HepG2 (cell line): ENCODE measurements around the gene MYO18A. TPM values are rescaled to one million over a fixed set of nuclear protein-coding genes. Genes with fewer than 3 reads are reported as not detected.

Source experiments
- ATAC-seq: fragments of 200-7000 bp; cut with Tn5 transposase; 3 replicates; pipeline ENCODE4 v1.9.1; 2020; ENCODE audit warnings: mild to moderate bottlenecking, moderate library complexity
- BruUV-seq: library from RNA; stranded (reverse); fragments of 400-500 nt; replicated peaks from 2 replicates; lab custom pipeline; 2021; lab: Mats Ljungman, UMichigan
- CTCF ChIA-PET: fragments of 300-600 bp; formaldehyde crosslinking; extraction: SDS; loops from one replicate; lab custom pipeline; 2021; ENCODE audit warnings: low total read pairs, inconsistent platforms, low intra/inter-chr PET ratio; lab: Yijun Ruan, JAX
- POLR2A ChIA-PET: fragments of 350-600 bp; sonication (Branson Sonifier 250); formaldehyde crosslinking; loops from one replicate; lab custom pipeline; 2020; ENCODE audit warnings: antibody characterized with exemption, inconsistent platforms; lab: Yijun Ruan, JAX
- DNase-seq: peaks from one replicate; pipeline ENCODE4 v3.0.0-alpha.2; 2015; ENCODE audit warnings: low spot score
- FAIRE-seq: peaks from 3 replicates; lab custom pipeline; 2011; peaks lifted over from hg19 to GRCh38; lab: Jason Lieb, UNC
- H2AFZ ChIP-seq: one replicate; pipeline ENCODE4 v1.6.1; 2011; ENCODE audit warnings: low read length, inconsistent platforms
- H3K27ac ChIP-seq: fragments of 300-600 bp; 3 replicates; pipeline ENCODE4 v1.8.0; 2011; ENCODE audit warnings: mixed run types, mild to moderate bottlenecking, mixed read lengths, low read length, inconsistent platforms; ENCODE audit not compliant: insufficient read depth; ENCODE audit errors: extremely low read length
- H3K27me3 ChIP-seq, 2 experiments: fragments of 200-600 bp in 1 of 2; 2 replicates in 1 of 2; 3 replicates in 1 of 2; pipeline versions ENCODE4 v1.6.0 to v1.8.0; 2011; ENCODE audit warnings: low read length in 2 of 2, mild to moderate bottlenecking in 2 of 2, moderate library complexity in 2 of 2, inconsistent platforms in 1 of 2; ENCODE audit not compliant: insufficient read depth in 2 of 2, control insufficient read depth in 1 of 2
- H3K36me3 ChIP-seq, 2 experiments: fragments of 200-600 bp in 1 of 2; replicated peaks in 1 of 2; 2 replicates in 1 of 2; 3 replicates in 1 of 2; pipeline versions ENCODE4 v1.5.1 to v1.8.0; 2011; ENCODE audit warnings: low read length in 2 of 2, inconsistent platforms in 1 of 2; ENCODE audit not compliant: insufficient read depth in 2 of 2, control insufficient read depth in 1 of 2
- H3K4me1 ChIP-seq: 2 replicates; pipeline ENCODE4 v1.5.1; 2012; ENCODE audit warnings: low read length, inconsistent platforms; ENCODE audit not compliant: insufficient read depth
- H3K4me2 ChIP-seq: 2 replicates; pipeline ENCODE4 v1.6.0; 2011; ENCODE audit warnings: low read depth, low read length, inconsistent platforms
- H3K4me3 ChIP-seq, 3 experiments: fragments of 200-600 bp in 1 of 3; sonication (generic), shearing (Covaris generic) in 1 of 3; replicated peaks in 1 of 3; 2 replicates each; pipeline ENCODE4 v1.5.1; 2011 to 2016; ENCODE audit warnings: low read length in 3 of 3, inconsistent platforms in 2 of 3, low read depth in 2 of 3, mild to moderate bottlenecking in 2 of 3, control low read depth in 1 of 3, mixed read lengths in 1 of 3; ENCODE audit not compliant: insufficient read depth in 1 of 3
- H3K79me2 ChIP-seq: one replicate; pipeline ENCODE4 v1.6.1; 2011; ENCODE audit warnings: low read length, inconsistent platforms; ENCODE audit not compliant: insufficient read depth
- H3K9ac ChIP-seq: 2 replicates; pipeline ENCODE4 v1.6.0; 2011; ENCODE audit warnings: mild to moderate bottlenecking, low read depth, low read length, inconsistent platforms; ENCODE audit not compliant: insufficient read depth
- H3K9me3 ChIP-seq: 2 replicates; pipeline ENCODE4 v1.5.1; 2012; ENCODE audit warnings: mild to moderate bottlenecking, low read length
- H4K20me1 ChIP-seq: 2 replicates; pipeline ENCODE4 v1.6.0; 2011; ENCODE audit warnings: inconsistent platforms, mild to moderate bottlenecking, low read length, moderate library complexity; ENCODE audit not compliant: insufficient read depth
- ATRX ChIP-seq: sonication (generic); formaldehyde crosslinking; IDR thresholded peaks from 2 replicates; pipeline ENCODE4 v1.4.0; 2020; ENCODE audit warnings: missing genetic modification reagents, borderline replicate concordance
- CENPBD1 ChIP-seq: sonication (generic); formaldehyde crosslinking; IDR thresholded peaks from 2 replicates; pipeline ENCODE4 v1.8.0; 2022; ENCODE audit warnings: missing genetic modification reagents, low read depth, mild to moderate bottlenecking, borderline replicate concordance
- DNMT3B ChIP-seq: conservative IDR thresholded peaks from 2 replicates; pipeline ENCODE4 v1.6.1; 2016; ENCODE audit warnings: missing biosample characterization, control low read depth
- PHB2 ChIP-seq: fragments of 450-650 bp; IDR thresholded peaks from 2 replicates; pipeline ENCODE4 v1.6.1; 2018; ENCODE audit not compliant: partially characterized antibody
- ZBTB8A ChIP-seq: sonication (generic); formaldehyde crosslinking; IDR thresholded peaks from 2 replicates; pipeline ENCODE4 v1.4.0; 2020; ENCODE audit warnings: mild to moderate bottlenecking, low read depth, missing genetic modification reagents, borderline replicate concordance
- ZNF225 ChIP-seq: sonication (generic); formaldehyde crosslinking; IDR thresholded peaks from 2 replicates; pipeline ENCODE4 v1.4.0; 2020; ENCODE audit warnings: mild to moderate bottlenecking, missing genetic modification reagents
- ZNF451 ChIP-seq: sonication (generic); formaldehyde crosslinking; IDR thresholded peaks from 2 replicates; pipeline ENCODE4 v1.5.0; 2020; ENCODE audit warnings: mild to moderate bottlenecking, missing genetic modification reagents
- ZNF562 ChIP-seq: sonication (generic); formaldehyde crosslinking; IDR thresholded peaks from 2 replicates; pipeline ENCODE4 v1.8.0; 2022; ENCODE audit warnings: missing genetic modification reagents, borderline replicate concordance
- ZNF644 ChIP-seq: IDR thresholded peaks from 2 replicates; pipeline ENCODE4 v1.6.1; 2016; ENCODE audit warnings: low read depth
- ZSCAN22 ChIP-seq: sonication (generic); formaldehyde crosslinking; IDR thresholded peaks from 2 replicates; pipeline ENCODE4 v1.4.0; 2020; ENCODE audit warnings: mild to moderate bottlenecking, missing genetic modification reagents
- WGBS: methylation state at CpG from one replicate; pipeline ENCODE4 v1.1.6; 2017; ENCODE audit warnings: low lambda C conversion rate; 5-methylcytosine and 5-hydroxymethylcytosine counted together
- in situ Hi-C: cut with HindIII; loops from 2 replicates; pipeline ENCODE4 v1.10.0; 2017; ENCODE audit warnings: low pct_unique_long_range_greater_than_20kb; ENCODE audit not compliant: extremely low pct_ligation_motif_present
- intact Hi-C: fragments of 100-400 bp; cut with micrococcal nuclease; formaldehyde crosslinking; loops from one replicate; pipeline ENCODE4 v1.10.0; 2022; ENCODE audit not compliant: unreplicated experiment
- polyA plus RNA-seq, 8 experiments: library from polyadenylated mRNA; depleted of rRNA in 3 of 8; stranded (reverse) in 7 of 8; unstranded in 1 of 8; fragments of >200 nt; fragmentation: Illumina TruSeq in 4 of 8; extraction: Trizol in 4 of 8; gene quantifications; 2 replicates each; pipeline versions ENCODE4 v1.2.1 to v1.2.3, GENCODE V29; 2011 to 2016; ENCODE audit warnings: low read depth in 4 of 8, missing spikeins in 1 of 8, mixed read lengths in 1 of 8; ENCODE audit not compliant: insufficient read depth in 1 of 8
- total RNA-seq, 5 experiments: library from RNA; depleted of rRNA; stranded (reverse); fragments of >200 nt; fragmentation: Illumina TruSeq; extraction: Trizol; gene quantifications; 2 replicates each; pipeline ENCODE4 v1.2.3, GENCODE V29; 2016; ENCODE audit warnings: low read depth in 1 of 5

The MYO18A gene
- total and polyA plus RNA-seq, 2 of the 13 experiments (the other 11 are each of a cell fraction or from before 2014, with no cell fraction given): 16.8 to 24.8 TPM

DNA sequence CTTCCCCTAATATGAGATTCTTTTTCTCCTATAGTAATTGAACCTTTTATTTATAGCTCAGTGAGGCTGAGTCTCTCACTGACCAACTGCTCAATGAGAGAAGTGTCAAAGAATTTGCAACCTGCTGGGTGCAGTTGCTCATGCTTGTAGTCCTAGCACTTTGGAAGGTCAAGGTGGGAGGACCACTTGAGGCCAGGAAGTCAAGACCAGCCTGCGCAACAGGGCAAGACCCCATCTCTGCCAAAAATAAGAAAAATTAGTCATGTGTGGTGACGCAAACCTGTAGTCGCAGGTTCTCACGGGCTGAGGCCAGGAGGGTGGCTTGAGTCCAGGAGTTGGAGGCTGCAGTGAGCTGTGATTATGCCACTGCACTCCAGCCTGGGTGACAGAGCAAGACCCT, 35.5 kb upstream of the MYO18A start:
- no peaks in the 10 kb centered on the region for H3K9me3 ChIP-seq
- H2AFZ ChIP-seq: no peak overlapping the region
- ChIA-PET POLR2A (interaction anchor here (1.0 to 1.6 kb wide), 2 partner anchors 67 to 78 kb away, joined by 3 to 4 read pairs; partner anchors contain the start of gene NUFIP2), CTCF (interaction anchor here (1.5 kb wide), 1 partner anchor 67 kb away, joined by 3 read pairs; no protein-coding TSS in a partner anchor)
- intact Hi-C loops (no loop called here), in situ Hi-C loops (loop anchor here (5.0 kb wide), 1 partner anchor 68 kb away; no protein-coding TSS in a partner anchor)
- WGBS: 6% methylated on average over 4 of the region's 4 CpGs
- H3K4me3 ChIP-seq: no peak overlapping the region
- H3K27ac ChIP-seq: no peak overlapping the region
- ATAC-seq: no peak
- H3K36me3 ChIP-seq: no peaks in the 10 kb centered on the region
- no peaks in the 10 kb centered on the region for H3K79me2 ChIP-seq
- no peak overlapping the region for H3K4me2 ChIP-seq
- no peaks in the 10 kb centered on the region for H4K20me1 ChIP-seq
- peaks cover 1 to 8% of the 10 kb centered on the region in 2 experiments; a peak in 3 of 5 replicates for H3K27me3 ChIP-seq
- BruUV-seq: no TSS peak
- H3K4me1 ChIP-seq: peaks cover 20% of the 10 kb centered on the region
- no peak overlapping the region for H3K9ac ChIP-seq
- no peak for DNase-seq
- FAIRE-seq: no peak
- TF ChIP-seq ZBTB8A (CRISPR knock-in tag) (no peak), ZNF644 (no peak), ZNF562 (CRISPR knock-in tag) (no peak), PHB2 (no peak), ZNF225 (CRISPR knock-in tag) (no peak), ZSCAN22 (no peak), ZNF451 (CRISPR knock-in tag) (no peak), ATRX (no peak), DNMT3B (CRISPR knock-in tag) (no peak), CENPBD1 (no peak)
